Left renal cortex interstitium (tissue), 4 donors: ENCODE data around the gene ELAVL1. TPM values are rescaled to one million over a fixed set of nuclear protein-coding genes. Genes with fewer than 3 reads are reported as not detected.

Experiments
- DNase-seq, 4 donors: peaks; one replicate each; pipeline ENCODE4 v3.0.0-alpha.2; 2013; ENCODE audit warnings: low read depth in 4 of 4, low spot score in 2 of 4, missing footprints in 1 of 4
- polyA plus RNA-seq, 4 donors: library from polyadenylated mRNA; unstranded; fragments of 120-200 nt; gene quantifications; one replicate each; pipeline ENCODE4 v1.2.1, GENCODE V29; 2013; ENCODE audit not compliant: insufficient read length in 4 of 4

ELAVL1 gene
- polyA plus RNA-seq, 4 donors: 82.9 to 89.4 (median 85.6) TPM

- no peak for DNase-seq
These were observed 18.2 kb downstream of the ELAVL1 start for GRCh38 chr19:7987114-7987768.

DNA sequence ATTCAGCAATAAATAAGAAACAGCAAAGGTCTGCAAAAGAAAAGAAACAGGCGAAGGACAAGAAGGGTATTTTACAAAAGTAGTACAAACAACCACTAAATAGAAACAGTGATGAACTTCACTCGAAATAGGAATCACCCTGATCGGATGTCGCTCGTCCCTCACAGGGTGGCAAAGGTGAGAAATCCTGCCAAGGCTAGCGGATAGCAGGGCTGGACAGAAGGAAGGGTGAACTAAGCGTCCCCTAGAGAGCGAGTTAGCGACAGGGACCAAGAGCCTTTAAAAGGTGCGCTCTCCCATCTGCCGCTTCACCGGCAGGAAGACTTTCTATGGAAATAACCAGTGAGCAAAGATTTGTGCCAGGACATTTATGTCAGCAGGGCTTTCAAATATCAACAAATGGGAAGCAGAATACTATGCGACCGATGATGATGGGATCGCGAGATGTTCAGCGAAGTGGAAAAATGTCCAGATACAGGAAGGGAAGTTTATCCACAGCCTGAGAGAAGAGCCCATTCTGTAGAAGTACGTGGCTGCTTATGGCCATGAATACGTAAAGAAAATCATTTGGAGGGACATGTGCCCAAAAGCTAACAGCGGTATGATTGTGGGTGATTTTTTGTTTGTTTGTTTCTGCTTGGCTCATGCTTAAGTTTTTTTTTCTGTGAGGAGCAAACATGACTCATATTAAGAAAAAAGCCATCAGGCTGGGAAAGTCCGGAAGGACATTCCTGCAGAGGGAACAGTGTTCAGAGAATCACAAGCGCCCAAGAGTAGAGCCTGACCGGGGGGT lies 18.9 kb downstream of the ELAVL1 start:
- no peak for DNase-seq

- no peak for DNase-seq
These were observed 19.9 kb downstream of the ELAVL1 start for GRCh38 chr19:7985481-7985911.

DNA sequence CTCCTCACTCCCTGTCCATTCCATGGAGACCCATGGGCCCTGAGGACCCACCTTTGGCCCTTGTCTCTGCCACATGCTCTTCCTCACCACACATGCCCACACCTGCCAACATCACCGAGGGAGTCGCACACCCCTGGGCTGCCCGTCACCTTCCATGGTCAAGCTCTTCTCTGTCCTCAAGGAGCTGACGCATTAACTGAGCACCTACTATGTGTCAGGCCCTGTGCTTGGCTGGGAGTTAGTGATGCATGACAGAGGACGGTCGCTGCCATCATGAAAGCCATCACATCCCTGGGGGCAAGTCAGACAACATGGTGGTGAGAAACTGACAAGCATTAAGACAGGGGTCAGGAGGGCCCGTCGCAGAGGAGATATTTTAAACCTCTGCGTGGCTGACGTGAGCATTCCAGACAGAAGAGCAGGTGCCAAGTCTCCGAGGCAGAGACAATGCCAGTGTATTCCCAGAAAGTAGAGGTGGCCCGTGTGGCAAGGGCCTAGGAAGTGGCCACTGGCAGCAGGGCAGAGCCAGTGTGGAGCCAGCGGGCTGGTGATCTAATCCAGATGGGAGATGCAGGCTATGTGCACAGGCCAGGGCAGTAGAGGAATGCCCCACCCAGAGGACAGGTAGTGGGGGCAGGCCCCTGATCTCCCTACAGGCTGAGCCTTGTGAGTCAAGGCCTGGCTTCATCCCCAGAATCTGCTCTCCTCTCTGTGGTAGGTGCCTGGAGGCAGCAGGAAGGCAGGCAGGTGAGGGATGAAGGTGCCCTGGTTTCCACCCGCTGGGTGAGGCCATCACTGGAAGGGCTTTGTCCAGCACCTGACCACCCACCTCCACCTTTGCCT lies 21.2 kb downstream of the ELAVL1 start:
- DNase-seq: no peak

DNA sequence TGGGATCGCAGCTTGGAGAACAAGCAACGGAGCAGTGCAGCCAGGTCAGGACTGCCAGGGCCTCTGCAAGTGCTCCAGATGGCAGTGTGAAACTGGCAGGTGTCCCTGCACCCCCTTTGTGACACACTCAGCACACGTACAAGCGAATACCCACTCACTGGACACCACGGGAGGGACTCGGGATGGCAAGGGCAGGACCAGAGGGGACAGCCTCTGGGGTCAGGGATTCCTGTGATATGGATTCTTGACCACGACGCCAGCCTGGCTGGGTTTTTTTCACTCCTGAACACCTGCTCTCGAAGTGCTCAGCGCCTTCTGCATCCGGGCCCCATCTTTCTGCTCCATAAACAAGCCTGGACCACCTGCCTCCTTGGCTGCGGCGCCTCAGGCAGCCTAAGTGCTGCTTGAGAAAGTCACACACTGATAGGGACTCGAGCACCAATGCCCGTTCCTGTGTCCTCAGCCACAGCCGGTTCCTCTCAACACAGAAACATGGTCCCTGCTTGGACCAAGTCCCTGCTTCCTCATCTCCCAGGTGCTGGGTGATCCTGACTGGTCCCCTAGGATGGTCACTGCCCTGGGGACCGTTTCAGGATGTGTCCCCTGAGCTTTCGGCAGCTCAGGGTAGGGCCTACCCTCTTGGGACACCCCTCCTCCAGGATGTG lies 22.0 kb downstream of the ELAVL1 start:
- no peak for DNase-seq

- DNase-seq: no peak
These were observed 22.8 kb downstream of the ELAVL1 start for GRCh38 chr19:7982651-7983099.

- DNase-seq: no peak
These were observed 23.3 kb downstream of the ELAVL1 start for GRCh38 chr19:7982103-7982502.

DNA sequence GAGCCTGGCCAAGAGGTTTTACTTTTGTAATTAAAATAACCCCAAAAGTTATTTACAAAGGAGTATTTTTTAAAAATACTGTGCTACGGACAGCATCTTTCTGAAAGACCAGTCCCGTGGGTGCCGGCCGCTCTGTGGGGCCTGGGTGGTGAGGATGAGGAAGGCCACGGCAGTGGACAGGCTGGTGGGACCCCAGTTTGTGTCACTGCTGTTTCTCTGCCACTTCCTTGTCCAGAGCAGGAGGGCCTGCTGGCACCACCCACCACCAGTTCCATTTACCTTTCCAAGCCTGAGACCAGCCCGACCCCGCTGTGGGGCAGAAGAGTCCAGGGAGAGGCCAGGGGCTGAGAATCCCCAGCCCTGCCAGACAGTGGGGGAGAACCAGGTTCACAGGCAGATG lies 23.8 kb downstream of the ELAVL1 start:
- no peak for DNase-seq

GRCh38 chr19:7981199-7981598 lies 24.2 kb downstream of the ELAVL1 start:
- no peak for DNase-seq

DNA sequence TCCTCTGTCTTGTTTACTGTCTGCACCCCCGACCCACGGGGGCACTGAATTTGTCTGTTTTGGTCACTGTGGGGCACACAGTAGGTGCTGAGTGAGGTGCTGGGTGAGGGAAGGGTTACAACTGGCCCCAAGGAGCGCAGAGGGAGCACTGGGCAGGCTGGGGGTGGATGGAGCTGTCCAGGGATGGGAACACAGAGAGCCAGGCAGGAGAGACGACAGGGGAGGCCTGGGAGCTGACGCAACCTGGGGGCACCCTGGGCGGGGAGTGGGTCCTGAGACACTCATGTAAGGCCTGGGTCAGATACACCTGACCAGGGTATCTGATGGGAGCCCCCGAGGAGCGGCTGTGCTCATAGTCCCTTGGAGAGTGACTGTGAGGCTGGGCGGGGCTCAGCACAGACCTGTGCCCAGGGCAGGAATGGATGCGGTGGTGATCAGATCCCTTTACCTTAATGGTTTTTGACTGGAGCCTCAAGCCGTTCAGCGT lies 24.8 kb downstream of the ELAVL1 start:
- no peak for DNase-seq

GRCh38 chr19:7980168-7980567 lies 25.3 kb downstream of the ELAVL1 start:
- no peak for DNase-seq

DNA sequence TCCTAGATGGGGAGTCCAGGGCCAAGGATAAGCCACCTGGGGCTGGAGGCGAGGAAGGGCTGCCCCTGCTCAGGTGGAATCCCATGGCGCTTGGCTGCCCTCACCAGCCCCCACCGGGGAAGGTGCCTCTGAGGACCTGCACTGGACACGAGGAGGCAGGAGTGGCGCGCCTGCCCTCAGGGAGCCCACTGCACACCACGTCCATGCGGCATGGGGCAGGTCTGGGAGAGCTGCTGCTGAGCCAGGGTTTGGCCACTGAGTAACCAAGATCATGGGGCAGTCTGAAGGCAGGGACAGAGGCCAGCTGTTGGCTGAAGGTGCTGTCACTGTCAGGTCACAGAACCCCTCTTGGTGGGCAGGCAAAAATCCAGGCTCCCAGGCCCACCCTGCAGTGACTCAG lies 25.9 kb downstream of the ELAVL1 start:
- no peak for DNase-seq

DNA sequence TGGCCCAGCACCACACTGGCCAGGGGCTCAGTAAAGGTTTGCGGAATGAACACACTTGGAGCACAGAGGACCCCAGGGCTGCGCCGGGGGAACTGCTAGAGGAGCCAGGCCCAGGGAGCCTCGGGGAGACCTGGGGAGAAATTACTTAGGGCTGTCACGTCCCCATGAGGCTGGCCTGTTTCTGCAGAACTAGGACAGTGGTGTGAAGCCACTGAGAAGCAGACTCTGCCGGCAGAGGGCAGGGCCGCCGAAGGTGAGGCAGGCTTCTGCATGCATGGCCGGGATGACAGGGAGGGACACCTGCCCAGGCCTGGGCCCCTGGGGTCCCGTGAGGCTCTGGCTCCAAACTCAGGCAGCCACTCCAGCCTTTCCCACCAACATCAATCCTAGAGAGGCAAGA lies 26.4 kb downstream of the ELAVL1 start:
- no peak for DNase-seq

DNA sequence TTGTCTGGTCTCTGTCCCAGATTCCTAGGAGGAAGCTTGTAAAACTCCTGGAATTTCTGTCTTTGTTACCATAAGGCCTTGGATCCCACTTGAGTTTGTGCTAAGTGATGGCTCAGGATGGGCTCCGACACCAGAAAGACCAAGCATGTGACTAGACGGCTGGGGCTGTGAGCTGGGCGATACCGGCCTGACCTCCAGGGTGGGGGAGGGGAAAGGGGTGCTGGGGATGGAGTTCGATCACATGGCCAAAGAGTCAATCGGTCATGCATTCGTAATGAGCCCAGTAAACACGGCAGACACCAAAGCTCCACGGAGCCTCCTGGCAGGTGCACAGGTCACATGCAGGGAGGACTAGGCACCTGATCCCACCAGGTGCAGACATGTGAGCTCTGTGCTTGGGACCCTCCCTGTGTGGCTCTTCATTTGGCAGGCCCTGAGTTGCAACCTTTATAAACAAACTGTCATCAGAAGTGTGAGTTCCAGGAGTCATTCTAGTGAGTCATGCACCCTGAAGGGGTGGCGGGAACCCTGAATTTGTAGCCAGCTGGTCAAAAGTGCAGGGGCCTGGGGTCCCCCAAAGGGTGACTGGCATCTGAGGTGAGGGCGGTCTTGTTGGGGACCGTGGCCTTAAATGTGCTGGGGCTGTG lies 27.1 kb downstream of the ELAVL1 start:
- DNase-seq: no peak

GRCh38 chr19:7977723-7978040 lies 27.8 kb downstream of the ELAVL1 start:
- DNase-seq: no peak

DNA sequence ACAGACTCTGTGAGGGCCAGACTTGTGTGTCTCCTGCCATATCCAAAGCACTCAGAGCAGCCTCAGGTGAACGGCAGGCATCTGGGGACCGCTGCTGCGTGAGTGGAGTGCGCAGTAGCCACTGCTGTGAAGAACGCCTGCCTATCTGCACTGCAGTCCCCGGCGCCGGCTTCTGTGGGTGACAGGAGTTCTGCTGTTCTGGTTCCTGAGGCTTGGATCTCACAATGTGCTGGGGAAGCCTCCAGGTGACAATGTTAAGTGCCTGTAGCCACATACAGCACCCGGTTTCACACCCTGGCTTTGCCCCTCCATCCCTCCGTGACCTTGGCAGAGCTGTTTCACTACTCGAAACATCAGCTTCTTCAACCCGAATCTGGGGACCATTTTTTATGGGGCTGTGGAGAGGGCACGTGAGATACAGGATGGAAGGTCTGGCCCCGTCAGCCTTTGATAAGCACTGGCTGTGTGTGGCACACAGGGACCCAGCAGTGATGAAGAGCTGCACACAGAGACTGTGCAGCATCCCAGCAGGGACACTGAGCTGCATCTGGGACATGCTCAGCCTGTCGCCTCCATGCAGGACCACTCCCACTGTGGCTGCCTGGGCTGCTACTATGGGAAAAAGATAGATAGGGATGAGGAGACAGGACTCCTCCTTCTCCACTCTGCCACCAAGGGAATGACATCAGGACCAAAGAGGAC lies 28.3 kb downstream of the ELAVL1 start:
- no peak for DNase-seq

DNA sequence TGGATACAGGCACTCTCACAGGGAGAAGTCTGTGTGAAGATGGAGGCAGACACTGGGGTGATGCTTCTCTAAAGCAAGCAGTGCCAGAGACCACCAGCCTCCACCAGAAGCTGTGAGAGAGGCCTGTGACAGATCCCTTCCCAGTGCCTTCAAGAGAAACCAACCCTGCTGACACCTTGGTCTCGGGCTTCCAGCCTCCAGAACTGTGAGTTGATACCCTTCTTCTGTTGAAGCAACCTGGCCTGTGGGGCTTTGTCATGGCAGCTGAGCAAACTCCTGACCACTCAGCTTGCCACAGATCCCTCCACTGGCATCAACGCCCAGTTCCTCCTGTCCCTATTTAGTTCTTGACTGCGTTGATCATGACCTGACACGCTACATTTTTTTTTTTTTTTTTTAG lies 29.0 kb downstream of the ELAVL1 start:
- DNase-seq: no peak

DNA sequence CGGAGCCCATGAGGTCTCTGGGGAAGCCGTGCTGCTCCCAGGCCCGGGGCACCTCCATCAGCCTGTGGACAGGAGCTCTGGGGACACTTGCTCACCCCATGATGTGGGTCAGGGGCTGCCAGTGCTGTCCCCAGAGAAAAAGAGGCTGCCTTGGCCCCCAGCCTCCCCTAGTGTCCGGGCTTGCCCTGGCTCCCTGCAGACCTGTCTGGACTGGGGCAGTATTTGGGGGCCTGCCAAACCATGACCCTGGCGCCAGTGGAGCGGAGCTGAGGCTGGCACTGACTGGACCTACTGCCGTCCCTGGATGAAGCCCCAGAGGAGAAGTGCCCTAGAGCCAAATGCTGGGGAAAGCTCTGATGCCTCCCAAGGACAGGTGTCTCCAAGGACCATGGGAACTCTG lies 30.4 kb downstream of the ELAVL1 start:
- DNase-seq: no peak

- no peak for DNase-seq
These were observed 31.6 kb downstream of the ELAVL1 start for GRCh38 chr19:7973883-7974282.
